Prostate gland (tissue), 1 donor: Measurements from ENCODE around the gene MED17.

Source experiments
- POLR2A ChIP-seq: fragments of 450-650 bp; IDR thresholded peaks from one replicate; pipeline ENCODE4 v1.6.1; 2016; ENCODE audit warnings: antibody characterized with exemption, mild to moderate bottlenecking
- POLR2AphosphoS5 ChIP-seq: sonication (generic); formaldehyde crosslinking; IDR thresholded peaks from one replicate; pipeline ENCODE4 v1.6.1; 2017; ENCODE audit warnings: antibody characterized with exemption

DNA sequence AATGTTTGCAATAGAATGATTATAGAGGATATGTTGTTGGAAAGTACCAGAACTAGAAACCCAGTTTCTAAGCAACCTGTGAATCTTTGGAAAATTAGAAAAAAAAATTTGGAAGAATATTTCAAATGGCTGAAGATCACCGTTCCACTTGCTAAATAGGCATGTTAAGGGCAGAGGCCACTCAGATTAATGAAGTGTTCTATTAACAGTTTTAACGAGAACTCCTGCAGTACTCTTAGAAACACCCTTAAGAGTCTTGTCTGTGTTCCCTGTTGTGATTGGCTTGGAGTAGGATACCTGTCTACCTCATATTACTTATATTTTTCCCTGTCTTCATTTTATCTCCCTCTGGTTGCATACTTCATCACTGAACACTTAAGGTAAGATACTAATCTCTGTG lies 38.0 kb upstream of the MED17 start:
- no peak for TF ChIP-seq POLR2AphosphoS5
- no peak for TF ChIP-seq POLR2A
